ENCODE data around the gene SNX22. TPM values are rescaled to one million over a fixed set of nuclear protein-coding genes. Genes with fewer than 3 reads are reported as not detected.
A peak's percentile ranks its signal among the peaks of the same experiment; 100 is the strongest.

SNX22 gene
- total and polyA plus RNA-seq, 9 of the 15 experiments (the other 6 are each of a cell fraction or from before 2014, with no cell fraction given) = 0.91 to 3.0 (median 2.0) TPM

- TF ChIP-seq, protein P1, sequence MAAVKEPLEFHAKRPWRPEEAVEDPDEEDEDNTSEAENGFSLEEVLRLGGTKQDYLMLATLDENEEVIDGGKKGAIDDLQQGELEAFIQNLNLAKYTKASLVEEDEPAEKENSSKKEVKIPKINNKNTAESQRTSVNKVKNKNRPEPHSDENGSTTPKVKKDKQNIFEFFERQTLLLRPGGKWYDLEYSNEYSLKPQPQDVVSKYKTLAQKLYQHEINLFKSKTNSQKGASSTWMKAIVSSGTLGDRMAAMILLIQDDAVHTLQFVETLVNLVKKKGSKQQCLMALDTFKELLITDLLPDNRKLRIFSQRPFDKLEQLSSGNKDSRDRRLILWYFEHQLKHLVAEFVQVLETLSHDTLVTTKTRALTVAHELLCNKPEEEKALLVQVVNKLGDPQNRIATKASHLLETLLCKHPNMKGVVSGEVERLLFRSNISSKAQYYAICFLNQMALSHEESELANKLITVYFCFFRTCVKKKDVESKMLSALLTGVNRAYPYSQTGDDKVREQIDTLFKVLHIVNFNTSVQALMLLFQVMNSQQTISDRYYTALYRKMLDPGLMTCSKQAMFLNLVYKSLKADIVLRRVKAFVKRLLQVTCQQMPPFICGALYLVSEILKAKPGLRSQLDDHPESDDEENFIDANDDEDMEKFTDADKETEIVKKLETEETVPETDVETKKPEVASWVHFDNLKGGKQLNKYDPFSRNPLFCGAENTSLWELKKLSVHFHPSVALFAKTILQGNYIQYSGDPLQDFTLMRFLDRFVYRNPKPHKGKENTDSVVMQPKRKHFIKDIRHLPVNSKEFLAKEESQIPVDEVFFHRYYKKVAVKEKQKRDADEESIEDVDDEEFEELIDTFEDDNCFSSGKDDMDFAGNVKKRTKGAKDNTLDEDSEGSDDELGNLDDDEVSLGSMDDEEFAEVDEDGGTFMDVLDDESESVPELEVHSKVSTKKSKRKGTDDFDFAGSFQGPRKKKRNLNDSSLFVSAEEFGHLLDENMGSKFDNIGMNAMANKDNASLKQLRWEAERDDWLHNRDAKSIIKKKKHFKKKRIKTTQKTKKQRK (IDR thresholded peaks at IDR 0.05; ENCODE audit: borderline replicate concordance, low read depth, low read length) = no peak
- TF ChIP-seq LCOR (CRISPR knock-in tag; IDR thresholded peaks at IDR 0.05) = peak; percentile 92
- no peak for TF ChIP-seq CBFA2T2 (conservative IDR thresholded peaks at IDR 0.05)
- no peak for TF ChIP-seq RAD51 (IDR thresholded peaks at IDR 0.05; ENCODE audit: borderline replicate concordance, low read depth)
- TF ChIP-seq ZSCAN32 (CRISPR knock-in tag; IDR thresholded peaks at IDR 0.05) = no peak
- TF ChIP-seq ZBTB7A (IDR thresholded peaks at IDR 0.05; ENCODE audit: borderline replicate concordance, control insufficient read depth, low read depth, low read length) = 0 out of 2 replicates have a peak, but pooled peaks have one; percentile 16
- peak; percentile 78 for TF ChIP-seq FIP1L1 (IDR thresholded peaks at IDR 0.05; ENCODE audit: low read depth, low read length, poor library complexity, severe bottlenecking)
- TF ChIP-seq HDAC8 (tag; IDR thresholded peaks at IDR 0.05) = no peak
- TF ChIP-seq PHTF2 (CRISPR knock-in tag; IDR thresholded peaks at IDR 0.05) = no peak
- no peak for TF ChIP-seq EHMT2 (IDR thresholded peaks at IDR 0.05)
- no peak for TF ChIP-seq ZBTB49 (CRISPR knock-in tag; IDR thresholded peaks at IDR 0.05; ENCODE audit: borderline replicate concordance)
- TF ChIP-seq TCF7L2 (IDR thresholded peaks at IDR 0.05; ENCODE audit: low read depth, low read length) = peak; percentile 95
- no peak for TF ChIP-seq RBM14 (IDR thresholded peaks at IDR 0.05; ENCODE audit: borderline replicate concordance, insufficient read depth, low read depth, low read length)
- no peak for TF ChIP-seq U2AF2 (optimal IDR thresholded peaks at IDR 0.05; ENCODE audit: low read depth, low read length)
- peak; percentile 56 for TF ChIP-seq FOS (IDR thresholded peaks at IDR 0.05; ENCODE audit: extremely low read depth, insufficient read length)
- no peak for TF ChIP-seq CCAR2 (IDR thresholded peaks at IDR 0.05; ENCODE audit: low read depth, low read length)
- TF ChIP-seq THAP12 (CRISPR knock-in tag; IDR thresholded peaks at IDR 0.05) = peak; percentile 55
- TF ChIP-seq, protein P2, sequence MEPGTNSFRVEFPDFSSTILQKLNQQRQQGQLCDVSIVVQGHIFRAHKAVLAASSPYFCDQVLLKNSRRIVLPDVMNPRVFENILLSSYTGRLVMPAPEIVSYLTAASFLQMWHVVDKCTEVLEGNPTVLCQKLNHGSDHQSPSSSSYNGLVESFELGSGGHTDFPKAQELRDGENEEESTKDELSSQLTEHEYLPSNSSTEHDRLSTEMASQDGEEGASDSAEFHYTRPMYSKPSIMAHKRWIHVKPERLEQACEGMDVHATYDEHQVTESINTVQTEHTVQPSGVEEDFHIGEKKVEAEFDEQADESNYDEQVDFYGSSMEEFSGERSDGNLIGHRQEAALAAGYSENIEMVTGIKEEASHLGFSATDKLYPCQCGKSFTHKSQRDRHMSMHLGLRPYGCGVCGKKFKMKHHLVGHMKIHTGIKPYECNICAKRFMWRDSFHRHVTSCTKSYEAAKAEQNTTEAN (CRISPR knock-in tag; IDR thresholded peaks at IDR 0.05) = no peak
Measured at GRCh38 chr15:64162869-64163658, 11.5 kb downstream of the SNX22 start, which contains the start of gene PPIB (continued).

All from K562 (cell line).